NCI-H187 (cell line): ENCODE data around the gene NUS1.
"Not testable (repeated sequence)": the region's sequence is repeated elsewhere in the genome, so short reads cannot be mapped to it uniquely, and the experiment has no call there.

Experiments used
- DNase-seq, 2 experiments: peaks; one replicate each; lab custom pipeline; 2025; lab: John Stamatoyannopoulos, UW

Gene NUS1

DNA sequence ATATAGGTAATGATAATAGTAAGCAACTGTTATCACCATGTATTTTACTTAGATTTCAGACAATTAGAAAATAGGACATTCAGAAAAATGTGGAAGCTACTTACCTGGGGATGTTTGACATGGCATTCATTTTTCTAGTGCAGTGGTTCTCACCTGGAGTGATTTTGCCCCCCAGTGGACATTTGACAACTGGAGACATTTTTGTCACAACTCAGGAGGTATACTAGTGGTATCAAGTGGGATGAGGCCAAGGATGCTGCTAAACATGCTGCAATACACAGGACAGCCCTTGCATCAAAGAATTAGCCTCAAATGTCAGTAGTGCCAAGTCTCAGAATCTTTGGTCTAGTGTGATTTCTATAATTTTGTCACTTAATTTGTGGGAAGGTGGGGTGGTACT, 36.1 kb downstream of the NUS1 start:
- no peak for DNase-seq

GRCh38 chr6:117718895-117719294, 43.6 kb downstream of the NUS1 start:
- DNase-seq, result no peak

GRCh38 chr6:117721520-117721919, 46.3 kb downstream of the NUS1 start:
- DNase-seq, result not testable (repeated sequence)

GRCh38 chr6:117728626-117729025, 53.4 kb downstream of the NUS1 start:
- no peak for DNase-seq

DNA sequence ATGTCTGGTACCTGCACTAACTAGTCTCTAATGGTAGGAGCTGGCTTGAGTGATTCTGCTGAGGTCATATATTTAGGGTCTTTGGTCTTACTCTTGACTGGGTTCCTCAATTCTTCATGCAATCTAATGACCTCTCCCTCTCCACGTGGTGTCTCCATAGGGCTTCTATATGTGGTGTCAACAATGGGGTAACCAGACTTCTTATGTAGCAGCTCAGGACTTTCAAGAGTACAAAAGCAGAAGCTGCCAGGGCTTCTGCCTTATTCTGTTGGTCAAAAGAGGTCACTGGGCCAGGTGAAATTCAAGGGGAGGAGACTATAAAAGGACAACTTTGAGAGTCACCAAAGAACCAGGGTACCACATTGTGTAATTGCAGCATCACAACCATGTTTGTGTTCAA, 54.3 kb downstream of the NUS1 start:
- no peak for DNase-seq

GRCh38 chr6:117733341-117733740, 58.1 kb downstream of the NUS1 start:
- DNase-seq, result no peak

- no peak for DNase-seq
Measured at GRCh38 chr6:117739869-117740268, 64.6 kb downstream of the NUS1 start.

DNA sequence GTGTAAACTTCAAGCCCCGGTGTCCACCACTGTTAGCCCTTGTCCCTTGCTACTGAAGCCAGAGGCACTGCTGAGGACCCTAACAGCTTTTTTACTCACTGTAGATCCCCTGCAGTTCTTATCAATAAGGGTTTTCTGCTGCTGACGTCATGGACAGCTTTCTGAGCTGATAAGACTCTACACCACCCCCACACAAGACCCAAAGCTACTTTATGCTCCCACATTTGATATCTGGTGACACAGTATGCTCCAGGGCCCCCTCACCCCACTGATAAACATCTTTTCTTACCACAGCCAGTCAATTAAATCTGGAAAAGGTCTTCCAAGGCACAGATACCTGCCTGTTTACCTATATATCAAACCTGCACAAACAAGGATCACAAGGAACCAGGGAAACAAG, 65.3 kb downstream of the NUS1 start:
- no peak for DNase-seq

GRCh38 chr6:117750675-117751074, 75.4 kb downstream of the NUS1 start:
- DNase-seq, result not testable (repeated sequence)
